SU-DHL-6 (cell line): Measurements from ENCODE around the gene ZSWIM1.

Source experiments
- H2AFZ ChIP-seq: fragments of 200-600 bp; sonication (generic); 2 replicates; pipeline ENCODE4 v1.6.1; 2014; ENCODE audit warnings: low read depth, mild to moderate bottlenecking, moderate library complexity, mixed read lengths, antibody characterized with exemption, low read length; ENCODE audit not compliant: severe bottlenecking
- H3F3A ChIP-seq: fragments of 200-600 bp; shearing (Covaris generic); 2 replicates; pipeline ENCODE4 v1.6.0; 2016; ENCODE audit warnings: antibody characterized with exemption, mild to moderate bottlenecking; ENCODE audit not compliant: insufficient read depth
- H3K27ac ChIP-seq: fragments of 200-600 bp; sonication (generic); 2 replicates; pipeline ENCODE4 v1.5.1; 2016; ENCODE audit warnings: low read depth, mild to moderate bottlenecking, low read length, moderate library complexity, mixed read lengths
- H3K27me3 ChIP-seq: fragments of 200-600 bp; sonication (generic), shearing (Covaris generic); 2 replicates; pipeline ENCODE4 v1.6.0; 2014; ENCODE audit warnings: mild to moderate bottlenecking, low read length
- H3K36me3 ChIP-seq: fragments of 200-600 bp; sonication (generic); 2 replicates; pipeline ENCODE4 v1.6.1; 2014; ENCODE audit warnings: mild to moderate bottlenecking, low read length, mixed read lengths
- H3K4me2 ChIP-seq: fragments of 300-600, 200-600 bp; shearing (Covaris generic), sonication (generic); 2 replicates; pipeline ENCODE4 v1.6.0; 2014; ENCODE audit warnings: low read length, low read depth, mild to moderate bottlenecking; ENCODE audit not compliant: poor library complexity, severe bottlenecking
- H3K4me3 ChIP-seq: fragments of 200-600 bp; sonication (generic); 2 replicates; pipeline ENCODE4 v1.5.1; 2014; ENCODE audit warnings: antibody characterized with exemption, low read length, mild to moderate bottlenecking, mixed read lengths; ENCODE audit not compliant: insufficient read depth, poor library complexity, severe bottlenecking
- H3K79me2 ChIP-seq: fragments of 200-600 bp; sonication (generic); 2 replicates; pipeline ENCODE4 v1.6.1; 2014; ENCODE audit warnings: mild to moderate bottlenecking, low read length, moderate library complexity; ENCODE audit not compliant: insufficient read depth
- H3K9ac ChIP-seq: fragments of 200-600 bp; sonication (generic); 2 replicates; pipeline ENCODE4 v1.7.0; 2014; ENCODE audit warnings: mild to moderate bottlenecking, low read length
- H3K9me2 ChIP-seq: fragments of 200-600 bp; sonication (generic); replicated peaks from 2 replicates; pipeline ENCODE4 v1.6.1; 2014; ENCODE audit warnings: low read length; ENCODE audit not compliant: insufficient read depth
- H3K9me3 ChIP-seq: fragments of 200-600 bp; sonication (generic); 2 replicates; pipeline ENCODE4 v1.6.1; 2014; ENCODE audit warnings: low read length, mixed read lengths; ENCODE audit not compliant: insufficient read depth
- H4K20me1 ChIP-seq: fragments of 200-600 bp; sonication (generic); 2 replicates; pipeline ENCODE4 v1.6.1; 2014; ENCODE audit warnings: low read depth, mild to moderate bottlenecking, antibody characterized with exemption, low read length, moderate library complexity, mixed read lengths
- EZH2phosphoT487 ChIP-seq: fragments of 200-600 bp; sonication (generic), shearing (Covaris generic); conservative IDR thresholded peaks from 2 replicates; pipeline ENCODE4 v1.6.1; 2018; ENCODE audit warnings: mild to moderate bottlenecking, antibody characterized with exemption, low read length, moderate library complexity, mixed read lengths
- TF ChIP-seq, protein P1 (sequence below): fragments of 200-600 bp; sonication (generic); IDR thresholded peaks from one replicate; pipeline ENCODE4 v1.5.1; 2017; ENCODE audit warnings: antibody characterized with exemption, mild to moderate bottlenecking, low read length, moderate library complexity; ENCODE audit not compliant: insufficient read depth, poor library complexity, severe bottlenecking

The ZSWIM1 gene

DNA sequence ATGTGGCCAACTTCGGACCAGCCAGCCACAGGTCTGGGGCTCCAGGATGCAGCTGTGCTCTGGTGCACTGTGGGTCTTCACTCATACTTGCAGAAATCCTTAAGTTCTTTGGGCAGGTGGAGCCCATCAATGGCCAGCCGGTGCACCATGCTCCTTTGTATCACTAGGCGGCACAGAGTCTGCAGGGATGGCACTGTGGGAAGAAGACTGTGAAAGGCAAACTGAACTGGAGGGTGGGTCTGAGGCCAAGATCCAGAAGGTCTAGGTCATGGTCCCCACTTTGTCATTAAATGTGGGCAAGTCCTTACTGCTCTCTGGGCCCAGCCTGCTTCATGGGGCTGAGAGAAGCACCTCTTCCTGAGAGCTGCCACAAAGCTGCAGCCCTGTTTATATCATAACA lies 7.7 kb downstream of the ZSWIM1 start:
- Histone ChIP-seq H3K4me3 (no peak overlapping the region), H3K9ac (no peak overlapping the region), H2AFZ (no peak overlapping the region), H3K79me2 (no peaks in the 10 kb centered on the region), H3K4me2 (no peak overlapping the region), H3K27me3 (no peaks in the 10 kb centered on the region), H4K20me1 (no peaks in the 10 kb centered on the region), H3K36me3 (no peaks in the 10 kb centered on the region), H3K27ac (no peak overlapping the region), H3K9me3 (no peaks in the 10 kb centered on the region), H3K9me2 (no peaks in the 10 kb centered on the region), H3F3A (no peaks in the 10 kb centered on the region)
- TF ChIP-seq, protein P1, sequence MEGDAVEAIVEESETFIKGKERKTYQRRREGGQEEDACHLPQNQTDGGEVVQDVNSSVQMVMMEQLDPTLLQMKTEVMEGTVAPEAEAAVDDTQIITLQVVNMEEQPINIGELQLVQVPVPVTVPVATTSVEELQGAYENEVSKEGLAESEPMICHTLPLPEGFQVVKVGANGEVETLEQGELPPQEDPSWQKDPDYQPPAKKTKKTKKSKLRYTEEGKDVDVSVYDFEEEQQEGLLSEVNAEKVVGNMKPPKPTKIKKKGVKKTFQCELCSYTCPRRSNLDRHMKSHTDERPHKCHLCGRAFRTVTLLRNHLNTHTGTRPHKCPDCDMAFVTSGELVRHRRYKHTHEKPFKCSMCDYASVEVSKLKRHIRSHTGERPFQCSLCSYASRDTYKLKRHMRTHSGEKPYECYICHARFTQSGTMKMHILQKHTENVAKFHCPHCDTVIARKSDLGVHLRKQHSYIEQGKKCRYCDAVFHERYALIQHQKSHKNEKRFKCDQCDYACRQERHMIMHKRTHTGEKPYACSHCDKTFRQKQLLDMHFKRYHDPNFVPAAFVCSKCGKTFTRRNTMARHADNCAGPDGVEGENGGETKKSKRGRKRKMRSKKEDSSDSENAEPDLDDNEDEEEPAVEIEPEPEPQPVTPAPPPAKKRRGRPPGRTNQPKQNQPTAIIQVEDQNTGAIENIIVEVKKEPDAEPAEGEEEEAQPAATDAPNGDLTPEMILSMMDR: no peak
- no peak for TF ChIP-seq EZH2phosphoT487

DNA sequence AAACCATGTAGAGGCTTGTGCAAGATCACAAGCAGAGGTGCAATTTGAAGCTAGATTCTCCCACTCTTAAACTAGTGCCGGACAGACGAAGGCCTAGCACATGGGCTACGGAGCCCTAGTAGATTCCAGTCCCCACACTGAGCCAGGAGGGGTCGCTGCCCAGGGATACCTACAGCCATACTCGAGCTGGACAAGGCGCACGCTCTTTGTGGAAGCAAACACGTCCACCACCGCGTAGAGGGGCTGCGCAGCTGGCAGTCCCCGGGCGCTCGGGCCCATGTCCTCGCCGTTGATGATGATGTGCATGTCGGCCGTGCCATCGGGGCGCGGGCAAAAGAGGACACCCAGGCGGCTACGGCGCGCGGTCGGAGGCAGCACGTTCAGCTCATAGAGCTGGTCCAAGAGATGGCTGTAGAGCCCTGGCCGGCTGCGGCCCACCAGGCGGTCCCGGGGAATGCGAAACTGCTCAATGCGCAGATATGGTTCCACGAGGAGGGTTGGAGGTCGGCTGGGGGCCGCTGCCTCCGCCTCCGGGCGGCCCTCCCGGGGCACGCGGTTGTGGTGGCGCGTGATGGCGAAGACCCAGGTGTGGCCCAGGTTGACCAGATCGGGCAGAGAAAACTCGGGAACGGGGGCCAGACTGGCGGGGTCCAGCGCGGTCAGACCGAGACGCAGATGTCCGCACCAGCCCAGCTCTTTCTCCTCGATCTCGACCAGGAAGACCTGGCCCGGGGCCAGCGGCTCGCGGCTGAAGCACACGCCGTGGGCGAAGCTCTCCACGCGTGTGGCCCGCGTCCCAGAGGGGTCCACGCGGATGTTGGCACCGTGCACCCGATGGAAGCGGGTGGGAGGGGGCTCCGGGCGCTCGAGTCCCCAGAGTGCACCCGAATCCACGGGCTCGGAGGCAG lies 9.3 kb downstream of the ZSWIM1 start:
- Histone ChIP-seq H3K27ac (peak overlapping the region; percentile 45), H3K79me2 (no peaks in the 10 kb centered on the region), H3K9me3 (no peaks in the 10 kb centered on the region), H3K27me3 (no peaks in the 10 kb centered on the region), H3K9ac (peak overlapping the region; percentile 81), H4K20me1 (no peaks in the 10 kb centered on the region), H3K4me2 (peak overlapping the region; percentile 65), H3K9me2 (no peaks in the 10 kb centered on the region), H2AFZ (peak overlapping the region; percentile 93), H3F3A (no peaks in the 10 kb centered on the region), H3K36me3 (no peaks in the 10 kb centered on the region), H3K4me3 (peak overlapping the region; percentile 86)
- TF ChIP-seq, protein P1: no peak

DNA sequence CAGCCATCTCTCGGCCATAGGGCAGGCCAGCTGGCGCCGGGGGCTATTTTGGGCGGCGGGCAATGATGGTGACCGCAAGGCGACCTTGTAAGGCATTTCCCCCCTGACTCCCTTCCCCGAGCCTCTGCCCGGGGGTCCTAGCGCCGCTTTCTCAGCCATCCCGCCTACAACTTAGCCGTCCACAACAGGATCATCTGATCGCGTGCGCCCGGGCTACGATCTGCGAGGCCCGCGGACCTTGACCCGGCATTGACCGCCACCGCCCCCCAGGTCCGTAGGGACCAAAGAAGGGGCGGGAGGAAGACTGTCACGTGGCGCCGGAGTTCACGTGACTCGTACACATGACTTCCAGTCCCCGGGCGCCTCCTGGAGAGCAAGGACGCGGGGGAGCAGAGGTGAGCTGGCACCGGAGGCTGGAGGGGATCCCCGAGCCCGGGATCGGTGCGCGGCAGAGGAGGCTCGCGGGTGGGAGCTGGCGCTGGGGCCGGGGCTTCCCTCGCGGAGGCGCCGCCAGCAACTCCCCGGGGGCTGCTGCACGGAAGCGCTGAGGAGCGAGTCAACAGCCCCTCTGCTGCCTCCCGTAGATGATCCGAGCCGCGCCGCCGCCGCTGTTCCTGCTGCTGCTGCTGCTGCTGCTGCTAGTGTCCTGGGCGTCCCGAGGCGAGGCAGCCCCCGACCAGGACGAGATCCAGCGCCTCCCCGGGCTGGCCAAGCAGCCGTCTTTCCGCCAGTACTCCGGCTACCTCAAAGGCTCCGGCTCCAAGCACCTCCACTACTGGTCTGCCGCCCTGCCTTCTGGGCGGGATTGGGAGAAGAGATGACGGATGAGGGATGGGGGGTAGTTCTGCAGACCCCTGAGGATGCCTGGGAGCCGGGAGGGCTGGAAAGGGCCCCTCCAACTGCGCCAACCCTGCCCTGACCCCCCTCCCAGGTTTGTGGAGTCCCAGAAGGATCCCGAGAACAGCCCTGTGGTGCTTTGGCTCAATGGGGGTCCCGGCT lies 10.3 kb downstream of the ZSWIM1 start, which contains the start of the genes CTSA and NEURL2:
Gene CTSA, plus strand, starts transcription at position 351 of the 999 bp plus-strand sequence. Its CDS starts 234 bp downstream, at position 585.
Gene NEURL2, minus strand, starts transcription at position 224 of the 999 bp plus-strand sequence. Its CDS starts 217 bp downstream, at position 7.
- Histone ChIP-seq H3K27ac (peak within 1 kb of the TSS; percentile 45), H3K27me3 (no peaks in the 10 kb centered on the region), H2AFZ (peak within 1 kb of the TSS; percentile 93), H3K9me2 (no peaks in the 10 kb centered on the region), H3F3A (no peaks in the 10 kb centered on the region), H3K9me3 (no peaks in the 10 kb centered on the region), H3K4me3 (peak within 1 kb of the TSS; percentile 86), H3K4me2 (peak within 1 kb of the TSS; percentile 65), H3K79me2 (no peaks in the 10 kb centered on the region), H3K9ac (peak within 1 kb of the TSS; percentile 81), H3K36me3 (no peaks in the 10 kb centered on the region), H4K20me1 (no peaks in the 10 kb centered on the region)
- TF ChIP-seq, protein P1: no peak
- TF ChIP-seq EZH2phosphoT487: no peak
